Right lobe of liver (tissue), 4 donors: ENCODE data around the gene DRD2.

Source experiments
- POLR2A ChIP-seq: fragments of 450-650 bp; IDR thresholded peaks from one replicate; pipeline ENCODE4 v1.6.1; 2017; ENCODE audit warnings: antibody characterized with exemption, mild to moderate bottlenecking
- TF ChIP-seq, protein P1 (sequence below), 4 donors: fragments of 200-600 bp in 3 of 4; fragments of 450-650 bp in 1 of 4; IDR thresholded peaks; one replicate each; pipeline versions ENCODE4 v1.5.1 to v1.8.0; 2016 to 2022; ENCODE audit warnings: antibody characterized with exemption in 4 of 4, mild to moderate bottlenecking in 2 of 4
- donor health status: DM: no; HTN: no; CAD: no.
- donor health status: DM: no; HTN: no; CAD: no.
- donor health status: DM: no; HTN: yes; CAD: no.

DNA sequence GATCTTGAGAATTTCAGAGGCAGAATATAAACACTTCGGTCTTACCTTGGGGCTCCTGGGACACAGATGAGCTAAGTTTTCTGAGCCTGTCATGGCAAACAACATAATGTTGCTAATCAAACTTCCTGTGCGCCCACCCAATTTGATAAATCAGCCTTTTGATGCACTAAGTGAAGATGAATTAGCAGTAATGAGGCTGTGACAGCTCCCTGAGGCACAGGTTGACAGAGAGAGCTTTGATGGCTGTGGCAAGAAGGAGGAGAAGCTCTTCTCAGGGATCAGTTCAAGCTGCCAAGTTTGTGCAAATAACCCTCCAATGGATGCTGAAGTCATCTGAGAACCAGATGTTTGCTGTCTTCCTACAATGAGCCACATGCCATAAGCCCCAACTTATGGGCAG lies 34.4 kb downstream of the DRD2 start:
- TF ChIP-seq POLR2A, result no peak
- TF ChIP-seq, protein P1, sequence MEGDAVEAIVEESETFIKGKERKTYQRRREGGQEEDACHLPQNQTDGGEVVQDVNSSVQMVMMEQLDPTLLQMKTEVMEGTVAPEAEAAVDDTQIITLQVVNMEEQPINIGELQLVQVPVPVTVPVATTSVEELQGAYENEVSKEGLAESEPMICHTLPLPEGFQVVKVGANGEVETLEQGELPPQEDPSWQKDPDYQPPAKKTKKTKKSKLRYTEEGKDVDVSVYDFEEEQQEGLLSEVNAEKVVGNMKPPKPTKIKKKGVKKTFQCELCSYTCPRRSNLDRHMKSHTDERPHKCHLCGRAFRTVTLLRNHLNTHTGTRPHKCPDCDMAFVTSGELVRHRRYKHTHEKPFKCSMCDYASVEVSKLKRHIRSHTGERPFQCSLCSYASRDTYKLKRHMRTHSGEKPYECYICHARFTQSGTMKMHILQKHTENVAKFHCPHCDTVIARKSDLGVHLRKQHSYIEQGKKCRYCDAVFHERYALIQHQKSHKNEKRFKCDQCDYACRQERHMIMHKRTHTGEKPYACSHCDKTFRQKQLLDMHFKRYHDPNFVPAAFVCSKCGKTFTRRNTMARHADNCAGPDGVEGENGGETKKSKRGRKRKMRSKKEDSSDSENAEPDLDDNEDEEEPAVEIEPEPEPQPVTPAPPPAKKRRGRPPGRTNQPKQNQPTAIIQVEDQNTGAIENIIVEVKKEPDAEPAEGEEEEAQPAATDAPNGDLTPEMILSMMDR (IDR thresholded peaks at IDR 0.05), result no peak
